ENCODE measurements around the gene ARF6. TPM values are rescaled to one million over a fixed set of nuclear protein-coding genes. Genes with fewer than 3 reads are reported as not detected.

Gene ARF6
- total and polyA plus RNA-seq, 10 of the 15 experiments (the other 5 are each of a cell fraction or from before 2014, with no cell fraction given) = 46.8 to 128 (median 71.9) TPM

- 0 out of 4 replicates have a peak, but pooled peaks of 1 of the 2 experiments have one; percentile 38 for TF ChIP-seq IKZF2 (IDR thresholded peaks at IDR 0.05)
- TF ChIP-seq, protein P1, sequence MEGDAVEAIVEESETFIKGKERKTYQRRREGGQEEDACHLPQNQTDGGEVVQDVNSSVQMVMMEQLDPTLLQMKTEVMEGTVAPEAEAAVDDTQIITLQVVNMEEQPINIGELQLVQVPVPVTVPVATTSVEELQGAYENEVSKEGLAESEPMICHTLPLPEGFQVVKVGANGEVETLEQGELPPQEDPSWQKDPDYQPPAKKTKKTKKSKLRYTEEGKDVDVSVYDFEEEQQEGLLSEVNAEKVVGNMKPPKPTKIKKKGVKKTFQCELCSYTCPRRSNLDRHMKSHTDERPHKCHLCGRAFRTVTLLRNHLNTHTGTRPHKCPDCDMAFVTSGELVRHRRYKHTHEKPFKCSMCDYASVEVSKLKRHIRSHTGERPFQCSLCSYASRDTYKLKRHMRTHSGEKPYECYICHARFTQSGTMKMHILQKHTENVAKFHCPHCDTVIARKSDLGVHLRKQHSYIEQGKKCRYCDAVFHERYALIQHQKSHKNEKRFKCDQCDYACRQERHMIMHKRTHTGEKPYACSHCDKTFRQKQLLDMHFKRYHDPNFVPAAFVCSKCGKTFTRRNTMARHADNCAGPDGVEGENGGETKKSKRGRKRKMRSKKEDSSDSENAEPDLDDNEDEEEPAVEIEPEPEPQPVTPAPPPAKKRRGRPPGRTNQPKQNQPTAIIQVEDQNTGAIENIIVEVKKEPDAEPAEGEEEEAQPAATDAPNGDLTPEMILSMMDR (IDR thresholded peaks at IDR 0.05 in 2 of 3, conservative IDR thresholded peaks at IDR 0.05 in 1 of 3; ENCODE audit: control insufficient read depth in 2 of 3, extremely low read depth in 1 of 3, insufficient read depth in 1 of 3, low read depth in 3 of 3, low read length in 3 of 3) = peak; percentile 100
- TF ChIP-seq TAF1 (IDR thresholded peaks at IDR 0.05; ENCODE audit: borderline replicate concordance, low read depth, low read length) = peak; percentile 94
- TF ChIP-seq PML (IDR thresholded peaks at IDR 0.05; ENCODE audit: low read length) = peak; percentile 43; the same call in 1 of the 2 replicates
- no peak for TF ChIP-seq KDM1A (IDR thresholded peaks at IDR 0.05; ENCODE audit: borderline replicate concordance)
- TF ChIP-seq ESRRA (IDR thresholded peaks at IDR 0.05; ENCODE audit: low read length) = no peak
- TF ChIP-seq ZBTB33 (IDR thresholded peaks at IDR 0.05) = peak; percentile 99
- peak; percentile 68 for TF ChIP-seq FOXM1 (IDR thresholded peaks at IDR 0.05; ENCODE audit: low read depth, low read length)
- TF ChIP-seq POU2F2 (IDR thresholded peaks at IDR 0.05; ENCODE audit: borderline replicate concordance, low read depth, low read length) = peak; percentile 77; the same call in 2 of the 3 replicates
- TF ChIP-seq, protein P2, sequence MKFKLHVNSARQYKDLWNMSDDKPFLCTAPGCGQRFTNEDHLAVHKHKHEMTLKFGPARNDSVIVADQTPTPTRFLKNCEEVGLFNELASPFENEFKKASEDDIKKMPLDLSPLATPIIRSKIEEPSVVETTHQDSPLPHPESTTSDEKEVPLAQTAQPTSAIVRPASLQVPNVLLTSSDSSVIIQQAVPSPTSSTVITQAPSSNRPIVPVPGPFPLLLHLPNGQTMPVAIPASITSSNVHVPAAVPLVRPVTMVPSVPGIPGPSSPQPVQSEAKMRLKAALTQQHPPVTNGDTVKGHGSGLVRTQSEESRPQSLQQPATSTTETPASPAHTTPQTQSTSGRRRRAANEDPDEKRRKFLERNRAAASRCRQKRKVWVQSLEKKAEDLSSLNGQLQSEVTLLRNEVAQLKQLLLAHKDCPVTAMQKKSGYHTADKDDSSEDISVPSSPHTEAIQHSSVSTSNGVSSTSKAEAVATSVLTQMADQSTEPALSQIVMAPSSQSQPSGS (IDR thresholded peaks at IDR 0.05; ENCODE audit: low read length) = peak; percentile 79
- no peak for TF ChIP-seq HDAC2 (IDR thresholded peaks at IDR 0.05)
- TF ChIP-seq SUZ12 (IDR thresholded peaks at IDR 0.05; ENCODE audit: unreplicated experiment) = peak; percentile 98
- 0 out of 2 replicates have a peak, but pooled peaks have one; percentile 20 for TF ChIP-seq RCOR1 (conservative IDR thresholded peaks at IDR 0.05; ENCODE audit: low read depth, low read length)
- TF ChIP-seq, protein P3, sequence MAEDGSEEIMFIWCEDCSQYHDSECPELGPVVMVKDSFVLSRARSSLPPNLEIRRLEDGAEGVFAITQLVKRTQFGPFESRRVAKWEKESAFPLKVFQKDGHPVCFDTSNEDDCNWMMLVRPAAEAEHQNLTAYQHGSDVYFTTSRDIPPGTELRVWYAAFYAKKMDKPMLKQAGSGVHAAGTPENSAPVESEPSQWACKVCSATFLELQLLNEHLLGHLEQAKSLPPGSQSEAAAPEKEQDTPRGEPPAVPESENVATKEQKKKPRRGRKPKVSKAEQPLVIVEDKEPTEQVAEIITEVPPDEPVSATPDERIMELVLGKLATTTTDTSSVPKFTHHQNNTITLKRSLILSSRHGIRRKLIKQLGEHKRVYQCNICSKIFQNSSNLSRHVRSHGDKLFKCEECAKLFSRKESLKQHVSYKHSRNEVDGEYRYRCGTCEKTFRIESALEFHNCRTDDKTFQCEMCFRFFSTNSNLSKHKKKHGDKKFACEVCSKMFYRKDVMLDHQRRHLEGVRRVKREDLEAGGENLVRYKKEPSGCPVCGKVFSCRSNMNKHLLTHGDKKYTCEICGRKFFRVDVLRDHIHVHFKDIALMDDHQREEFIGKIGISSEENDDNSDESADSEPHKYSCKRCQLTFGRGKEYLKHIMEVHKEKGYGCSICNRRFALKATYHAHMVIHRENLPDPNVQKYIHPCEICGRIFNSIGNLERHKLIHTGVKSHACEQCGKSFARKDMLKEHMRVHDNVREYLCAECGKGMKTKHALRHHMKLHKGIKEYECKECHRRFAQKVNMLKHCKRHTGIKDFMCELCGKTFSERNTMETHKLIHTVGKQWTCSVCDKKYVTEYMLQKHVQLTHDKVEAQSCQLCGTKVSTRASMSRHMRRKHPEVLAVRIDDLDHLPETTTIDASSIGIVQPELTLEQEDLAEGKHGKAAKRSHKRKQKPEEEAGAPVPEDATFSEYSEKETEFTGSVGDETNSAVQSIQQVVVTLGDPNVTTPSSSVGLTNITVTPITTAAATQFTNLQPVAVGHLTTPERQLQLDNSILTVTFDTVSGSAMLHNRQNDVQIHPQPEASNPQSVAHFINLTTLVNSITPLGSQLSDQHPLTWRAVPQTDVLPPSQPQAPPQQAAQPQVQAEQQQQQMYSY (CRISPR knock-in tag; IDR thresholded peaks at IDR 0.05) = no peak
- TF ChIP-seq SMC3 (IDR thresholded peaks at IDR 0.05; ENCODE audit: borderline replicate concordance, low read length) = peak; percentile 17; the same call in 1 of the 2 replicates
- TF ChIP-seq, protein P4, sequence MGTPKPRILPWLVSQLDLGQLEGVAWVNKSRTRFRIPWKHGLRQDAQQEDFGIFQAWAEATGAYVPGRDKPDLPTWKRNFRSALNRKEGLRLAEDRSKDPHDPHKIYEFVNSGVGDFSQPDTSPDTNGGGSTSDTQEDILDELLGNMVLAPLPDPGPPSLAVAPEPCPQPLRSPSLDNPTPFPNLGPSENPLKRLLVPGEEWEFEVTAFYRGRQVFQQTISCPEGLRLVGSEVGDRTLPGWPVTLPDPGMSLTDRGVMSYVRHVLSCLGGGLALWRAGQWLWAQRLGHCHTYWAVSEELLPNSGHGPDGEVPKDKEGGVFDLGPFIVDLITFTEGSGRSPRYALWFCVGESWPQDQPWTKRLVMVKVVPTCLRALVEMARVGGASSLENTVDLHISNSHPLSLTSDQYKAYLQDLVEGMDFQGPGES (IDR thresholded peaks at IDR 0.05) = no peak
- TF ChIP-seq, protein P5, sequence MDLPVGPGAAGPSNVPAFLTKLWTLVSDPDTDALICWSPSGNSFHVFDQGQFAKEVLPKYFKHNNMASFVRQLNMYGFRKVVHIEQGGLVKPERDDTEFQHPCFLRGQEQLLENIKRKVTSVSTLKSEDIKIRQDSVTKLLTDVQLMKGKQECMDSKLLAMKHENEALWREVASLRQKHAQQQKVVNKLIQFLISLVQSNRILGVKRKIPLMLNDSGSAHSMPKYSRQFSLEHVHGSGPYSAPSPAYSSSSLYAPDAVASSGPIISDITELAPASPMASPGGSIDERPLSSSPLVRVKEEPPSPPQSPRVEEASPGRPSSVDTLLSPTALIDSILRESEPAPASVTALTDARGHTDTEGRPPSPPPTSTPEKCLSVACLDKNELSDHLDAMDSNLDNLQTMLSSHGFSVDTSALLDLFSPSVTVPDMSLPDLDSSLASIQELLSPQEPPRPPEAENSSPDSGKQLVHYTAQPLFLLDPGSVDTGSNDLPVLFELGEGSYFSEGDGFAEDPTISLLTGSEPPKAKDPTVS (IDR thresholded peaks at IDR 0.05; ENCODE audit: low read depth, low read length) = 0 out of 2 replicates have a peak, but pooled peaks have one; percentile 53
- TF ChIP-seq IRF4 (IDR thresholded peaks at IDR 0.05; ENCODE audit: low read depth, low read length) = peak; percentile 34; the same call in 1 of the 2 replicates
Measured at GRCh38 chr14:49862089-49862673, 30.7 kb upstream of the ARF6 start (continued).
